Activated naive CD4-positive, alpha-beta T cell treated with anti-CD3 and anti-CD28 coated beads, Interleukin-2, amount 50 U/mL, for 72 hours (primary cell): ENCODE measurements around the gene MAP7D1. TPM values are rescaled to one million over a fixed set of nuclear protein-coding genes. Genes with fewer than 3 reads are reported as not detected.

Experiments used
- ATAC-seq, 2 donors: fragments of 150-1000 bp; cut with Tn5 transposase; 2 replicates each; pipeline ENCODE4 v1.10.0; 2021; ENCODE audit warnings: mild to moderate bottlenecking in 2 of 2, moderate library complexity in 2 of 2
- DNase-seq, 2 donors: peaks; one replicate each; pipeline ENCODE4 v3.0.0; 2021 to 2022; ENCODE audit warnings: low spot score in 2 of 2
- H3K27ac Mint-ChIP-seq, 2 donors: one replicate each; pipeline ENCODE4 v1.8.0; 2022; ENCODE audit warnings: mild to moderate bottlenecking in 2 of 2, mixed read lengths in 2 of 2
- H3K36me3 Mint-ChIP-seq, 2 donors: one replicate each; pipeline ENCODE4 v1.8.0; 2022; ENCODE audit warnings: mixed read lengths in 2 of 2
- H3K9me3 Mint-ChIP-seq, 2 donors: one replicate each; pipeline ENCODE4 v1.8.0; 2022; ENCODE audit warnings: mixed read lengths in 2 of 2
- total RNA-seq, 2 donors: library from RNA; stranded (reverse); gene quantifications; one replicate each; pipeline ENCODE4 v1.2.3, GENCODE V29; 2022

The MAP7D1 gene
- total RNA-seq, 2 donors from 2014 or later, result 112 to 169 TPM

DNA sequence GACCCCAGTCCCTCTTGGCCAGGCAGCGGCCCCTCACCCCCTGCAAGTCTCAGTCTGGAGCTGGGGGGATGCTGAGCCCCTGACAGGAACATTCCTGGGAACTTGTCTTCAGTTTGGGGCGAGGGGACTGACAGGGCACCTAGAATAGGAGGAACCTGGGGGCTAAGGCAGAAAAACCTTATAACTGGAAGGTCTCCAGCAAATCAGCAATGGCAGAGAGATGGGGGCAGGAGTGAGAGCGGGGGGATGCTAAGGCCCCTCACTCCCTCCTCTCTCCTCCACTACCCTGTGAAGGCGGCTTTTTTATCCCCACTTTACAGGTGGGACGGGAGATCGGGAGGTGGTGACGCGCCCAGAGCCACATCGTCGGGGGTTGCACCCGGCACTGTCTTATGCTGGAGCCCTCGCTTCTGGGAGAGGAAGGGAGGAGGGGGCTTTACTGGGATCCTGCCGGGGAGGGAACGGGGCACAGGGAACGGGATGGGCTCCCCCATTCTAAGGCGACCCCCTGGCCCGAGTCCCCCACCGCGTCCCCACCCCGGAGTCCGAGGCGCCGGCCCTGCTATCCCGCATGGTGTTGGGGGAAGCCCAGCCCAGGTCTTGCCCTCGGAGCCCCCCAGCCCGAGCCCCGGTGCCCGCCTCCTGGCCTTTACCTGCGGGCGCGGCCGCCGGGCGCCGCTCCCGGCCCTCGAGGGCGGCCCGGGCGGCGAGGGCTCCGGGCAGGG, 31.4 kb upstream of the MAP7D1 start:
- no peaks in the 10 kb centered on the region for H3K36me3 Mint-ChIP-seq

GRCh38 chr1:36125129-36125991, 30.6 kb upstream of the MAP7D1 start, which contains the start of gene COL8A2:
COL8A2 (minus strand) TSS chr1:36125222; CDS start chr1:36100242, 24,980 bp downstream.
- Mint-ChIP-seq H3K27ac (no peak within 1 kb of the TSS), H3K36me3 (no peaks in the 10 kb centered on the region), H3K9me3 (no peaks in the 10 kb centered on the region)
- DNase-seq, result no peak
- ATAC-seq, result peak in 1 of 2 donors; percentile 45

More for the DNA sequence above, 31.4 kb upstream of the MAP7D1 start:
- Mint-ChIP-seq H3K9me3 (no peaks in the 10 kb centered on the region), H3K27ac (no peak overlapping the region)
- ATAC-seq (no peak), DNase-seq (no peak)

DNA sequence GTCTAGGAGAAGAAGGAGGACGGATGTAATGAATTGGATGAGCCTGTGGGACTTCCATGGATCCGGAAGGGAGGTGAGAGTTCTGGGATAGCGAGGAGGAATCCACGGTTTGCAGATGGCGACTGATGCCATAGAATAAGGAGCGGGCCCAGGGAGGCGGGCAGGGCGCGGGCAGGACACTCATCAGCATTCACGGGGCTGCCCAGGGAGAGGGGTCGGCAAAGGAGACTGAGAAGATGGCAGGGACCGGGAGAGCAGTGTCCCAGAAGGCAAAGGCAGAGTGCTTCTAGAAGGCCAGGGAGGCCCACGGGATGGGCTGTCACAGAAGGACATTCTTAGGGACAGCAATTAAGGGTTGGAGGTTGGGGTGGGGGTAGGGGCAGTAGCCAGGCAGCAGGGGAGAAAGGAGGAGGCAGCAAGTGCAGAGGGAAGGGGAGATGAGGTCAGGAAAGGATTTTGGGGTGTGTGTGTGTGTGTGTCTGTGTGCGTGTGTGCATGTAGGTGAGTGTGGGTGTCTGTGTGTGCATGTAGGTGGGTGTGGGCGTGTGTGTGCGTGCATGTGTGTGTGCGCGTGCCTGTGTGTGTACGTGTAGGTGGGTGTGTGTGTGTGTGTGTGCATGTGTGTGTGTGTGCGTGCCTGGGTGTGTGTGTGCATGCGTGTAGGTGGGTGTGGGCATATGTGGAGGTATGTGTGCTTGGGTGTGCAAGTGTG, 29.8 kb upstream of the MAP7D1 start:
- no peak for ATAC-seq
- H3K9me3 Mint-ChIP-seq, result no peaks in the 10 kb centered on the region
- DNase-seq, result no peak
- no peaks in the 10 kb centered on the region for H3K36me3 Mint-ChIP-seq
- no peak overlapping the region for H3K27ac Mint-ChIP-seq

- DNase-seq, result no peak
- no peaks in the 10 kb centered on the region for H3K36me3 Mint-ChIP-seq
- no peaks in the 10 kb centered on the region for H3K9me3 Mint-ChIP-seq
- ATAC-seq, result no peak
- no peak overlapping the region for H3K27ac Mint-ChIP-seq
Measured at GRCh38 chr1:36126797-36127500, 29.0 kb upstream of the MAP7D1 start.

DNA sequence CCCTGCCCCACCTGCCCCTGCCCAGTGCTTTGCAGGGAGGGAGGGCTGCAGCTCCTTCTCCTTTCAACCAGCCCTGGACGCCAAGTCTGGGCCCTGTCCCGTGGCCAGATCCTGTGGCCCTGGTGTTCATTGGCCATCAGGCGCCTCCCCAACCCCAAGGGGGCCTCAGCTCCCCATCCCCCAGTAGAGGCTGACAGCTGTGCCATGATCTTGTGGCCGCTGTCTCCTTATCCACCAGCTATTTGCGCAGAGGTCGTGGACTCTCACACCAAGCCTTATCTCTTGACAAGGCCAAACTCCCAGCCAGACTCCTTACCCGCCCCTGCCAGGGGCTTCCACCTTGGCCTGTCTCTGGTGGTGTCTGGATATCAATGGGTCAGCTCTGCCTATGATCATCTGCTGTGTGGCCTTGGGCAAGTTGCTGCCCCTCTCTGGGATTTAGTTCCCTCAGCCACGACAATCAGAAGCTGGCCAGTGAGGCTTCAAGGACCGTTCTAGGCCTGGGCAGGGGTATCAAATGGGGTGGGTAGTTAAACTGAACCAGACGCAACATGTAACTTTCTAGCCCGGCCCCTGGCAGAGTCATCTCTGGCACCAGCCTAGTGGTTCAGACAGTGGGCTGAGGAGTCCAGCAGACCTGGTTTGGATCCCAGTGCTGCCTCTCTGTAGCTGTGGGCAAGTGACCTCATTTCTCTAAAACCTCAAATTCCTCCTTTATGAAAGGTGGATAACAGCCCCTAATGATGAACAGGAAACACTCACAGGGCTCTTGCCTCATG, 27.6 kb upstream of the MAP7D1 start:
- ATAC-seq, result no peak

DNA sequence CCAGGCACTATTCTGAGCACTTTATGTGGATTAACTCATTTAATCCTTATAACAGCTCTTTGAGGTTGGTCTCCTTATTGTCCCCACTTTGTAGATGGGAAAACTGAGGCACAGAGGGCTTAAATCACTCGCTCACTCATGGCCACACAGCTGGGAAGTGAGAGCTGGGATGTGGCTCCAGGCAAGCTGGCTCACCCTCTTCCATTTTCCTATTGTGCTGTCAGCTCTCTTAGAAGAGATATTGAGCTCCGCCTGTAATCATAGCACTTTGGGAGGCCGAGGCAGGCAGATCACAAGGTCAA, 27.1 kb upstream of the MAP7D1 start:
- H3K27ac Mint-ChIP-seq, result no peak overlapping the region
- DNase-seq (no peak), ATAC-seq (no peak)
- no peaks in the 10 kb centered on the region for H3K9me3 Mint-ChIP-seq
- no peaks in the 10 kb centered on the region for H3K36me3 Mint-ChIP-seq

More for the DNA sequence above, 27.6 kb upstream of the MAP7D1 start:
- Mint-ChIP-seq H3K9me3 (no peaks in the 10 kb centered on the region), H3K27ac (no peak overlapping the region), H3K36me3 (no peaks in the 10 kb centered on the region)
- no peak for DNase-seq

- no peaks in the 10 kb centered on the region for H3K9me3 Mint-ChIP-seq
- ATAC-seq (no peak), DNase-seq (no peak)
- no peak overlapping the region for H3K27ac Mint-ChIP-seq
- H3K36me3 Mint-ChIP-seq, result no peaks in the 10 kb centered on the region
Measured at GRCh38 chr1:36132029-36132428, 23.9 kb upstream of the MAP7D1 start.

GRCh38 chr1:36133484-36133883, 22.5 kb upstream of the MAP7D1 start:
- Mint-ChIP-seq H3K36me3 (no peaks in the 10 kb centered on the region), H3K9me3 (no peaks in the 10 kb centered on the region), H3K27ac (no peak overlapping the region)
- DNase-seq, result no peak
- ATAC-seq, result peak in 1 of 2 donors; percentile 5

GRCh38 chr1:36134031-36134430, 21.9 kb upstream of the MAP7D1 start:
- ATAC-seq (no peak), DNase-seq (no peak)

DNA sequence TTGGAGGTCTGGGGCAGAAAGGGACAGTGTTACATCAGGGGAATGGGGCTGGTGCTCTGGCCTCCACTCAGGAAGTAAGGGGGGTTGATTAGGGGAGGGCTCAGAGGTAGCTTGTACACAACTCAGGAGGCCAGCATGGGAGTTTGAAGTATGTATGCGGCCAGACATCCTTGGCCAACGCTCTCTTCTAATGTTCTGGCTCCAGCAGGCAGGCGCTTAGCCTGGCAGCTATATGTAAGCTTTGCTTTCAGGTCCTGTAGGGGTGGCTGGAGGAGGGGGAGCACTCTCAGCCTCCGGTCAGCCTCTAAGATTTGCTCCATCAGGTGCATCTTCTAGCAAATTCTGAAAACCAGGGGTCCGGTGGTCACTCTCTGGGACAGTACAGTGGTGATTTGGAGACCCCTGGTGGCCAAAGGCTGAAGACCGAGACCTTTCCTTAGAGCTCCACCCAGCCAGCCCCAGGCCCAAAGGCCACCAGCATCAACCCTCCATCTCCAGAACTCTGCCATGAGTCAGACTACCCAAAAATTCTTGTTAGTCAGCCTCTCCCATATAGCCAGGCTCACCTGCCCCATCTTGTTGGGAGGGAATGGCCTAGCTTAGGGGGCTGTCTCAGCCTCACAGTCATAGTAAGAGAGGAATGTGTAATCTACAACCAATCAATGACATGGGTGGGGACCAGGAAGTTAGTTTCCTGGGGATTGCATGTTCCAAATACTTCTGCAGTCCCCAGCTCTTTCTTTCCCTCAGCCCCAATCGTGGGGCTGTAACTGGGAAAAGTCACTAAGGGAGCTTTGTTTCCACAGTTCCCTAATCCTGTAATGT, 21.2 kb upstream of the MAP7D1 start:
- H3K27ac Mint-ChIP-seq, result peak overlapping the region; percentile 12 to 73
- peak in 1 of 2 donors; percentile 62 for DNase-seq
- no peaks in the 10 kb centered on the region for H3K36me3 Mint-ChIP-seq
- H3K9me3 Mint-ChIP-seq, result no peaks in the 10 kb centered on the region
- ATAC-seq, result peak; percentile 84 to 88

More at GRCh38 chr1:36134031-36134430, 21.9 kb upstream of the MAP7D1 start:
- Mint-ChIP-seq H3K36me3 (no peaks in the 10 kb centered on the region), H3K27ac (peak overlapping the region in 1 of 2 donors; percentile 29), H3K9me3 (no peaks in the 10 kb centered on the region)

GRCh38 chr1:36135330-36135667, 20.7 kb upstream of the MAP7D1 start:
- H3K9me3 Mint-ChIP-seq, result no peaks in the 10 kb centered on the region
- DNase-seq (no peak), ATAC-seq (no peak)
- H3K36me3 Mint-ChIP-seq, result no peaks in the 10 kb centered on the region
- H3K27ac Mint-ChIP-seq, result peak overlapping the region in 1 of 2 donors; percentile 12

DNA sequence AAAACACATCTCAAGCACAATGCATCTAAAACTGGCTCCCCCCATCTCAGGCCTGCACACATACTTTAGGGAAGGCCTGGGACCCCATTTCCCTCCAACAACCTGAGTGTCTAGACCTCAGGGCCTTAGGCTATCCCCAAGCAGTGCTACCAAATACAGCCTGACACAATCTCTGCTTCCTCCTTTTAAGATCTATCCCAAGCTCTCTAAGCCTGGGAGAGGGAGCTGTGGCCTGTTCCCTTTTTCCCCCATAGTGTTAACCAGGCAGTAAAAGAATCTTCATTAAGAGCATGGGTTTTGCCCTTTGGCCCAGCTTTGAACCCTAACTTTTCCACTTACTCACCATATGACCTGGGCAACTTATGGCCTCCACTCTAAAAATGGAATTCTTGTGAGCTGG, 20.2 kb upstream of the MAP7D1 start:
- no peak for DNase-seq
- no peak for ATAC-seq
- H3K36me3 Mint-ChIP-seq, result no peaks in the 10 kb centered on the region
- H3K27ac Mint-ChIP-seq, result peak overlapping the region; percentile 7 to 55
- H3K9me3 Mint-ChIP-seq, result no peaks in the 10 kb centered on the region

- Mint-ChIP-seq H3K9me3 (no peaks in the 10 kb centered on the region), H3K36me3 (no peaks in the 10 kb centered on the region), H3K27ac (peak overlapping the region; percentile 7 to 55)
- ATAC-seq (no peak), DNase-seq (no peak)
Measured at GRCh38 chr1:36136535-36136934, 19.4 kb upstream of the MAP7D1 start.

- no peaks in the 10 kb centered on the region for H3K9me3 Mint-ChIP-seq
- peak overlapping the region in 1 of 2 donors; percentile 52 for H3K27ac Mint-ChIP-seq
Measured at GRCh38 chr1:36137226-36137625, 18.7 kb upstream of the MAP7D1 start.

GRCh38 chr1:36137776-36138175, 18.2 kb upstream of the MAP7D1 start:
- ATAC-seq (no peak), DNase-seq (no peak)
- Mint-ChIP-seq H3K9me3 (no peaks in the 10 kb centered on the region), H3K27ac (peak overlapping the region in 1 of 2 donors; percentile 52), H3K36me3 (no peaks in the 10 kb centered on the region)

More at GRCh38 chr1:36137226-36137625, 18.7 kb upstream of the MAP7D1 start:
- H3K36me3 Mint-ChIP-seq, result no peaks in the 10 kb centered on the region
- ATAC-seq (no peak), DNase-seq (no peak)
